Ishikawa (cell line): ENCODE results near the gene NCOA6.

ENCODE experiments used
- CEBPB ChIP-seq: IDR thresholded peaks from 2 replicates; pipeline ENCODE4 v1.6.1; 2012
- CREB1 ChIP-seq: IDR thresholded peaks from 2 replicates; pipeline ENCODE4 v1.6.1; 2012; ENCODE audit warnings: low read depth
- EGR1 ChIP-seq: IDR thresholded peaks from 2 replicates; pipeline ENCODE4 v1.6.1; 2012
- EP300 ChIP-seq: IDR thresholded peaks from 2 replicates; pipeline ENCODE4 v1.6.1; 2012; ENCODE audit warnings: borderline replicate concordance
- FOXM1 ChIP-seq: IDR thresholded peaks from 2 replicates; pipeline ENCODE4 v1.6.1; 2012; ENCODE audit warnings: low read depth, borderline replicate concordance
- NFIC ChIP-seq: IDR thresholded peaks from 2 replicates; pipeline ENCODE4 v1.6.1; 2012
- RAD21 ChIP-seq: IDR thresholded peaks from 2 replicates; pipeline ENCODE4 v1.6.1; 2012; ENCODE audit warnings: low read depth
- REST ChIP-seq: IDR thresholded peaks from 2 replicates; pipeline ENCODE4 v1.6.1; 2012; ENCODE audit warnings: low read depth, mild to moderate bottlenecking
- TAF1 ChIP-seq: IDR thresholded peaks from 2 replicates; pipeline ENCODE4 v1.6.1; 2012; ENCODE audit warnings: low read depth, mild to moderate bottlenecking
- TCF12 ChIP-seq: IDR thresholded peaks from 2 replicates; pipeline ENCODE4 v1.6.1; 2012; ENCODE audit warnings: low read depth
- TEAD4 ChIP-seq: IDR thresholded peaks from 2 replicates; pipeline ENCODE4 v1.6.1; 2012
- USF1 ChIP-seq: IDR thresholded peaks from 2 replicates; pipeline ENCODE4 v1.6.1; 2012
- YY1 ChIP-seq: IDR thresholded peaks from 2 replicates; pipeline ENCODE4 v1.6.1; 2012; ENCODE audit warnings: low read depth
- ZBTB7A ChIP-seq: IDR thresholded peaks from 2 replicates; pipeline ENCODE4 v1.6.1; 2012; ENCODE audit warnings: low read depth
- TF ChIP-seq, protein P1 (sequence below): IDR thresholded peaks from 2 replicates; pipeline ENCODE4 v1.6.1; 2012

The NCOA6 gene

GRCh38 chr20:34864216-34864615 lies 38.8 kb upstream of the NCOA6 start:
- TF ChIP-seq EGR1, result no peak
- TF ChIP-seq NFIC, result no peak
- no peak for TF ChIP-seq RAD21
- TF ChIP-seq, protein P1, sequence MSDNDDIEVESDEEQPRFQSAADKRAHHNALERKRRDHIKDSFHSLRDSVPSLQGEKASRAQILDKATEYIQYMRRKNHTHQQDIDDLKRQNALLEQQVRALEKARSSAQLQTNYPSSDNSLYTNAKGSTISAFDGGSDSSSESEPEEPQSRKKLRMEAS, result no peak
- no peak for TF ChIP-seq CREB1
- no peak for TF ChIP-seq CEBPB
- no peak for TF ChIP-seq TCF12

- no peak for TF ChIP-seq CEBPB
- no peak for TF ChIP-seq CREB1
- TF ChIP-seq TEAD4, result no peak
- no peak for TF ChIP-seq TCF12
- no peak for TF ChIP-seq ZBTB7A
- TF ChIP-seq YY1, result no peak
- TF ChIP-seq RAD21, result no peak
- TF ChIP-seq REST, result no peak
- no peak for TF ChIP-seq EGR1
- TF ChIP-seq, protein P1, result no peak
These were observed 38.0 kb upstream of the NCOA6 start for GRCh38 chr20:34863421-34863965.

GRCh38 chr20:34862724-34863123 lies 37.3 kb upstream of the NCOA6 start:
- TF ChIP-seq, protein P1, result no peak
- TF ChIP-seq ZBTB7A, result no peak
- no peak for TF ChIP-seq CEBPB
- no peak for TF ChIP-seq USF1
- no peak for TF ChIP-seq EGR1
- no peak for TF ChIP-seq TEAD4
- TF ChIP-seq RAD21, result no peak
- TF ChIP-seq NFIC, result no peak
- no peak for TF ChIP-seq TCF12
- no peak for TF ChIP-seq CREB1
- no peak for TF ChIP-seq TAF1
- no peak for TF ChIP-seq FOXM1
- no peak for TF ChIP-seq EP300
- no peak for TF ChIP-seq REST
- no peak for TF ChIP-seq YY1

DNA sequence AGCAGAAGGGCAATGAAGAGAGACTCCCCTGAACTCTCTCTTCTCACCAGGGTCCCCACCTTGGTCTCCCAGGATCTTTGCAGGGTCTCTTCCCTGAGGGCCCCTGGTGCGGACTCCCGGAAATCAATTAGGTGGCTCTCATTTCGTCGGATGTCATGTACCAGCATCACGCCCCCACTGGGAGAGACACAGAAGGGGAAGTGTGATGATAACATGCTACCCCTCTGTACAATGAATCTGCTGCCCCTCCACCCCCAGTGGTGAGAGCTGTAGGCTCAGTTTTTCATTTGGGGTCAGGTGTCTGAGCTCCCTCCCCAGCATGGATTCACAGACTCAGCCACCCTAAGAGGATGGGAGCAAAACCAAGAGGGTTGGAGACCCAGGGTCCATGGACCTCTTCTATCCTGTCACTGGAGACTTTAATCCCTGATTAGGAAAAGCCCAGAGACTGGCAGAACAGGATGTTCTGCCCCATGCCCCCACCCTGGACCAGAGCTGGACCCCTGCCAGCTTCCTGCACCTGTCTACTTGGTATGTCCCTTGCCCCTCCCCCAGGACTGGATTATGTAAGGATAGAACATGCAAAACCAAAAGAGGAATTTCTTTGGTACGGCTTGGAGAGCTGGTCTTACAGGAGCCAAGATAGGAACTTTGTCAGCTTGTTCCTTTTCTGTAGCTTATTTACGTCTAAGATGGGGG lies 36.1 kb upstream of the NCOA6 start:
- TF ChIP-seq ZBTB7A, result no peak
- TF ChIP-seq CREB1, result no peak
- TF ChIP-seq, protein P1, result no peak
- TF ChIP-seq TEAD4, result no peak
- TF ChIP-seq TCF12, result no peak
- TF ChIP-seq TAF1, result no peak
- TF ChIP-seq FOXM1, result no peak
- TF ChIP-seq EGR1, result no peak
- TF ChIP-seq EP300, result no peak
- TF ChIP-seq YY1, result no peak
- no peak for TF ChIP-seq REST
- TF ChIP-seq NFIC, result no peak; the same call in 1 of the 2 replicates
- TF ChIP-seq RAD21, result no peak
- no peak for TF ChIP-seq CEBPB
- TF ChIP-seq USF1, result no peak
